DOHH2 (cell line): ENCODE results near the gene PRKN.

Experiments
- H3F3A ChIP-seq: fragments of 200-600 bp; sonication (generic), shearing (Covaris generic); 2 replicates; pipeline ENCODE4 v1.6.0; 2016; ENCODE audit warnings: antibody characterized with exemption, mild to moderate bottlenecking; ENCODE audit not compliant: control insufficient read depth, insufficient read depth
- H3K27ac ChIP-seq: fragments of 200-600 bp; sonication (generic); 2 replicates; pipeline ENCODE4 v1.5.1; 2014; ENCODE audit warnings: low read depth, mild to moderate bottlenecking, low read length, moderate library complexity
- H3K27me3 ChIP-seq: fragments of 200-600 bp; sonication (generic); 2 replicates; pipeline ENCODE4 v1.6.1; 2014; ENCODE audit warnings: mild to moderate bottlenecking, low read length, mixed read lengths; ENCODE audit not compliant: control insufficient read depth
- H3K36me3 ChIP-seq: fragments of 200-600 bp; sonication (generic); 2 replicates; pipeline ENCODE4 v1.6.1; 2014; ENCODE audit warnings: mild to moderate bottlenecking, low read length, moderate library complexity, mixed read lengths; ENCODE audit not compliant: control insufficient read depth
- H3K4me1 ChIP-seq: fragments of 200-600 bp; sonication (generic); 2 replicates; pipeline ENCODE4 v1.6.1; 2014; ENCODE audit warnings: mild to moderate bottlenecking, low read length, mixed read lengths; ENCODE audit not compliant: control insufficient read depth
- H3K4me2 ChIP-seq: fragments of 200-600 bp; sonication (generic); 2 replicates; pipeline ENCODE4 v1.6.0; 2014; ENCODE audit warnings: mild to moderate bottlenecking, low read length, moderate library complexity
- H3K4me3 ChIP-seq: fragments of 200-600 bp; sonication (generic); 2 replicates; pipeline ENCODE4 v1.5.1; 2014; ENCODE audit warnings: mild to moderate bottlenecking, low read length, mixed read lengths
- H3K79me2 ChIP-seq: fragments of 200-600 bp; sonication (generic); 2 replicates; pipeline ENCODE4 v1.6.1; 2014; ENCODE audit warnings: mild to moderate bottlenecking, low read length, mixed read lengths; ENCODE audit not compliant: control insufficient read depth
- H3K9me2 ChIP-seq: fragments of 200-600 bp; sonication (generic); replicated peaks from 2 replicates; pipeline ENCODE4 v1.6.1; 2014; ENCODE audit warnings: mild to moderate bottlenecking, low read length, mixed read lengths; ENCODE audit not compliant: control insufficient read depth
- H3K9me3 ChIP-seq: fragments of 200-600 bp; sonication (generic); 2 replicates; pipeline ENCODE4 v1.6.1; 2014; ENCODE audit warnings: antibody characterized with exemption, low read length, mixed read lengths; ENCODE audit not compliant: control insufficient read depth, insufficient read depth
- H4K20me1 ChIP-seq: fragments of 200-600 bp; sonication (generic); 2 replicates; pipeline ENCODE4 v1.6.0; 2014; ENCODE audit warnings: low read depth, mild to moderate bottlenecking, antibody characterized with exemption, low read length, moderate library complexity; ENCODE audit not compliant: control insufficient read depth, insufficient read depth
- CTCF ChIP-seq: fragments of 200-600 bp; sonication (generic); IDR thresholded peaks from one replicate; pipeline ENCODE4 v1.5.1; 2014; ENCODE audit warnings: antibody characterized with exemption, mild to moderate bottlenecking, low read depth, low read length; ENCODE audit not compliant: poor library complexity, severe bottlenecking
- EZH2phosphoT487 ChIP-seq: fragments of 200-600 bp; sonication (generic); IDR thresholded peaks from 2 replicates; pipeline ENCODE4 v1.6.1; 2017; ENCODE audit warnings: borderline replicate concordance, mild to moderate bottlenecking, antibody characterized with exemption, low read length, moderate library complexity, mixed read lengths

The PRKN gene

GRCh38 chr6:161804838-161805237, 922.7 kb downstream of the PRKN start:
- H4K20me1 ChIP-seq, result no peaks in the 10 kb centered on the region
- no peak overlapping the region for H3K27ac ChIP-seq
- no peak overlapping the region for H3K4me3 ChIP-seq
- no peaks in the 10 kb centered on the region for H3K27me3 ChIP-seq
- no peaks in the 10 kb centered on the region for H3K9me2 ChIP-seq
- no peaks in the 10 kb centered on the region for H3F3A ChIP-seq
- no peak for TF ChIP-seq CTCF
- TF ChIP-seq EZH2phosphoT487, result no peak
- no peaks in the 10 kb centered on the region for H3K79me2 ChIP-seq
- no peaks in the 10 kb centered on the region for H3K36me3 ChIP-seq
- no peaks in the 10 kb centered on the region for H3K4me1 ChIP-seq
- H3K4me2 ChIP-seq, result no peak overlapping the region
- no peaks in the 10 kb centered on the region for H3K9me3 ChIP-seq

GRCh38 chr6:161803131-161803530, 924.4 kb downstream of the PRKN start:
- Histone ChIP-seq H3K36me3 (no peaks in the 10 kb centered on the region), H3F3A (no peaks in the 10 kb centered on the region), H3K4me3 (no peak overlapping the region), H3K4me2 (no peak overlapping the region), H3K79me2 (no peaks in the 10 kb centered on the region), H4K20me1 (no peaks in the 10 kb centered on the region), H3K9me2 (no peaks in the 10 kb centered on the region), H3K4me1 (no peaks in the 10 kb centered on the region), H3K27me3 (no peaks in the 10 kb centered on the region), H3K9me3 (no peaks in the 10 kb centered on the region), H3K27ac (no peak overlapping the region)
- TF ChIP-seq EZH2phosphoT487, result no peak
- TF ChIP-seq CTCF, result no peak

DNA sequence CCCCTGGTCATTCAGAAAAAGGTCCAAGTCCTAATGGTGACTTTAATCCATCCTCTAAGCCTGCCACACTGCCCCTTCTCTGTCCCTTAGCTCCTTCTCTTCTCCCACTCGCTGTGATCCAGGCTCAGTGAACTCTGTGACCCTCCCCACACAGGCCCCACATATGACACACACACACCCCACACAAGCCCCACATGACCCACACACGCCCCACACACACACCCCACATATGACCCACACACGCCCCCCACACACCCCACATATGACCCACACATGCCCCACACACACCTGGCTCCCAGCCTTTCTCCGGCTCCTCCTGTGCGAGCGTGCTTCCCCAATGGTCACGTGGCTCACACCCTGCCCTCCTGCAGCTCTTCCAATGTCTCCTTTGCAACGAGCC, 925.3 kb downstream of the PRKN start:
- TF ChIP-seq EZH2phosphoT487 (no peak), CTCF (no peak)
- no peaks in the 10 kb centered on the region for H3K4me1 ChIP-seq
- H3K9me3 ChIP-seq, result no peaks in the 10 kb centered on the region
- no peak overlapping the region for H3K27ac ChIP-seq
- H4K20me1 ChIP-seq, result no peaks in the 10 kb centered on the region
- H3K79me2 ChIP-seq, result no peaks in the 10 kb centered on the region
- no peaks in the 10 kb centered on the region for H3K9me2 ChIP-seq
- no peaks in the 10 kb centered on the region for H3K36me3 ChIP-seq
- no peak overlapping the region for H3K4me3 ChIP-seq
- no peak overlapping the region for H3K4me2 ChIP-seq
- no peaks in the 10 kb centered on the region for H3F3A ChIP-seq
- no peaks in the 10 kb centered on the region for H3K27me3 ChIP-seq
